K562 (cell line): Measurements from ENCODE around the gene BAIAP2.

ENCODE experiments used
- CBX1 ChIP-seq: sonication (generic); IDR thresholded peaks from 2 replicates; pipeline ENCODE4 v1.6.1; 2016; ENCODE audit warnings: antibody characterized with exemption, low read depth, mild to moderate bottlenecking
- TF ChIP-seq, protein P1 (sequence below): fragments of 250-450 bp; sonication (Bioruptor Pico); IDR thresholded peaks from 2 replicates; pipeline ENCODE4 v1.4.0; 2020; ENCODE audit warnings: mild to moderate bottlenecking

DNA sequence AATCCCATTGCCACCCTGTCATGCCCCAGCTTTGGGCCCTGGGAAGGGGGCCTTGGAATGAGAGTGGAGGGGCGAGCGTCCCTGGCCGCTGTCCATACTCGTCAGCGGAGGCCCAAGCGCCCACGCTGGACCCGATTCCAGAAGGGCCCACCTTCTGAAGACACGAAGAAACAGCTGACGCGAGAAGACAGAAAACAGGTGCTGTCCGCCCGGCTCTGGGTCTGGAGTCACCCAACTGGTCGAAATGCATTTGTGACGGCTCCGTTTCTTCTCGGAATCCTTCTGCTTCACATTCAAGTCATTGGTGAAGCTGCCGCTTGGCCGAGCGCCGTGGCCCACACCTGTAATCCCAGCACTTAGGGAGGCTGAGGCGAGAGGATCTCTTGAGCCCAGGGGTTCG is 77.5 kb downstream of the BAIAP2 start:
- TF ChIP-seq, protein P1, sequence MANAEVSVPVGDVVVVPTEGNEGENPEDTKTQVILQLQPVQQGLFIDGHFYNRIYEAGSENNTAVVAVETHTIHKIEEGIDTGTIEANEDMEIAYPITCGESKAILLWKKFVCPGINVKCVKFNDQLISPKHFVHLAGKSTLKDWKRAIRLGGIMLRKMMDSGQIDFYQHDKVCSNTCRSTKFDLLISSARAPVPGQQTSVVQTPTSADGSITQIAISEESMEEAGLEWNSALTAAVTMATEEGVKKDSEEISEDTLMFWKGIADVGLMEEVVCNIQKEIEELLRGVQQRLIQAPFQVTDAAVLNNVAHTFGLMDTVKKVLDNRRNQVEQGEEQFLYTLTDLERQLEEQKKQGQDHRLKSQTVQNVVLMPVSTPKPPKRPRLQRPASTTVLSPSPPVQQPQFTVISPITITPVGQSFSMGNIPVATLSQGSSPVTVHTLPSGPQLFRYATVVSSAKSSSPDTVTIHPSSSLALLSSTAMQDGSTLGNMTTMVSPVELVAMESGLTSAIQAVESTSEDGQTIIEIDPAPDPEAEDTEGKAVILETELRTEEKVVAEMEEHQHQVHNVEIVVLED, result no peak
- no peak for TF ChIP-seq CBX1
